ENCODE results near the gene KLF16. TPM values are rescaled to one million over a fixed set of nuclear protein-coding genes. Genes with fewer than 3 reads are reported as not detected.

Gene KLF16
- total RNA-seq, 1 donor from 2014 or later, result 13.2 TPM

DNA sequence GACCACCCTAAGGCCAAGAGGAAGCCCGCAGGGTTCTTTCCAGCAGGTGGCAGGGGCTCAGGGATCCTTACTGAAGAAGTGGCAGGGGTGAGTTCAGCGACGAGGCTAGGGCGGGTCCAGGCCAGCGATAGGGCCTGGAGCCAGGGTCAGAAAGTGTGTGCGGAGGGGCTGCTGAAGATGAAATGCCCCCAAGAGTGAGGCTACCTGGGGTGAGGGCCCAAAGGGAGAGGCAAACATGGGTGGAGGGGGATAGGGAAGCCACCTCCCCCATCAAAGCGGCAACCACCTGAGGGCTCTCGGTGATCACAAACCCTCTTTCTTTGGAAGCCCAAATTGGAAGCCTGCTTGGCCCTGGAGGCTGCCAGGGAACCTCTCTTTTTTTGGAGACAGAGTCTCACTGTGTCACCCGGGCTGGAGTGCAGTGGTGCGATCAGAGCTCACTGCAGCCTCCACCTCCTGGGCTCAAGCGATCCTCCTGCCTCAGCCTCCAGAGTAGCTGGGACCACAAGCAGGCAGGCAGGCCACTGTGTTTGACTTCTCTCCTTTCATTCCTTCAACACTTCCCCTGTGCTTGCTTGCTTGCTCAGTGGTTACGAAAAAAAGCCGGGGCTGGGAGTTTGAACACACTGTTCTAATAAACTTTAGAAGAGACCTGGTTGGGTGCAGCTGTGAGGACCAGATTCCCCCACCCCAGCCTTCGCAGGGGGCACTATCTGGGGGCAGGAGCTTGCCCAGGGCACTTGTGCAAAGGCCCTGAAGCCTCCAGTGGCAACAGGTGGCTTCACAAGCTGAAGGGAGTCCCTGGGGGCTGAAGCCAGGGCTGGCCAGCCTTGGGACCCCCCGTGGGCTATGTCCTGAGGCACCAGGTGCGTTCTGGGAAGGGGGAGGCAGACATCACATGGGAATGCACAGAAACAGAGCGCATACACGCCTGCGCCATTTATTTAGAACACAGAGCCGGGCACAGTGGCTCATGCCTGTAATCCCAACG is 49.9 kb downstream of the KLF16 start:
- H3K36me3 Mint-ChIP-seq (ENCODE audit: insufficient read depth), result peaks cover 3% of the 10 kb centered on the region
- TF ChIP-seq, protein P1, sequence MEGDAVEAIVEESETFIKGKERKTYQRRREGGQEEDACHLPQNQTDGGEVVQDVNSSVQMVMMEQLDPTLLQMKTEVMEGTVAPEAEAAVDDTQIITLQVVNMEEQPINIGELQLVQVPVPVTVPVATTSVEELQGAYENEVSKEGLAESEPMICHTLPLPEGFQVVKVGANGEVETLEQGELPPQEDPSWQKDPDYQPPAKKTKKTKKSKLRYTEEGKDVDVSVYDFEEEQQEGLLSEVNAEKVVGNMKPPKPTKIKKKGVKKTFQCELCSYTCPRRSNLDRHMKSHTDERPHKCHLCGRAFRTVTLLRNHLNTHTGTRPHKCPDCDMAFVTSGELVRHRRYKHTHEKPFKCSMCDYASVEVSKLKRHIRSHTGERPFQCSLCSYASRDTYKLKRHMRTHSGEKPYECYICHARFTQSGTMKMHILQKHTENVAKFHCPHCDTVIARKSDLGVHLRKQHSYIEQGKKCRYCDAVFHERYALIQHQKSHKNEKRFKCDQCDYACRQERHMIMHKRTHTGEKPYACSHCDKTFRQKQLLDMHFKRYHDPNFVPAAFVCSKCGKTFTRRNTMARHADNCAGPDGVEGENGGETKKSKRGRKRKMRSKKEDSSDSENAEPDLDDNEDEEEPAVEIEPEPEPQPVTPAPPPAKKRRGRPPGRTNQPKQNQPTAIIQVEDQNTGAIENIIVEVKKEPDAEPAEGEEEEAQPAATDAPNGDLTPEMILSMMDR (IDR thresholded peaks at IDR 0.05; ENCODE audit: unreplicated experiment), result peak; percentile 3
- H3K27me3 Mint-ChIP-seq, result peaks cover 11% of the 10 kb centered on the region
- peak overlapping the region; percentile 77 for H3K4me3 Mint-ChIP-seq (ENCODE audit: low read depth)
- H3K27ac Mint-ChIP-seq, result peak overlapping the region; percentile 95
- H3K9me3 Mint-ChIP-seq (ENCODE audit: low read depth), result no peaks in the 10 kb centered on the region
- H3K4me1 Mint-ChIP-seq (ENCODE audit: low read depth), result peaks cover 8% of the 10 kb centered on the region
- DNase-seq (ENCODE audit: low spot score, unreplicated experiment), result no peak

DNA sequence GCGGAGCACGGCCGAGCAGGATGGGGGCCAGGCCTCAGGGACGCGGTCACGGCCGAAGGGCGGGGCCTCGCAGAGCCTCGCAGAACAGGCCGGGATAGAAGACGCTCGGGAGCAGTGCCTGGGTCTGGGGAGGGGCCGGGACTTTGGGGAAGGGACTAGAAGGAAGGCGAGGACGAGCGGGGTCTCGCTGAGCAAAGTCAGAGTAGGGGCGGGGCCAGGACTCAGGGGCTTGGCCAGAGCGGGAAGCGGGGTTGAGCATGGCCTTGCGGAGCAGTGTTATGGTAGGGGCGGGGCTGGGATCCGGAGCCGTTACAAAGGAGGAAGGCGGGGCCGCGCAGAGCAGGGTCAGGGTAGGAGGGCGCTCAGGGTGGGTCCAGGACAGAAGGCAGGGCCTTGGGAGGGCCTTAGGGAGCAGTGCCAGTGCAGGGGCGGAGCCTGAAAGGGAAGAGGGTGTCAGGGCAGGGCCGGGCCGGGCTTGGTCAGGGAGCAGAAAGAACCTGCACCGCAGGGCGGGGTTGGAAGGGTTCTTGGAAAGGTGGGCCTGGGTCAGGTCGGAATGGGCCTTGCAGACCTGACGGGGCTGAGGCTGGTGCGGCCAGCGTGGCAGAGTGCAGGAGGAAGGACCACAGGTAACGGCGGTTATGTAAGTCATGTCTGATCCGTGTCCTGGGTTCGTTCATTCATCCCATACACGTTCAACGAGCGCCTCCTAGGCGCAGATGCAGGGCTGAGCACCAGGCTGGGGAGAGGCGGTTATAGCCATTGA is 50.8 kb downstream of the KLF16 start:
- Mint-ChIP-seq H3K36me3 (ENCODE audit: insufficient read depth) (peaks cover 3% of the 10 kb centered on the region), H3K27me3 (peaks cover 11% of the 10 kb centered on the region), H3K9me3 (ENCODE audit: low read depth) (no peaks in the 10 kb centered on the region), H3K27ac (peak overlapping the region; percentile 95), H3K4me3 (ENCODE audit: low read depth) (peak overlapping the region; percentile 77), H3K4me1 (ENCODE audit: low read depth) (peaks cover 8% of the 10 kb centered on the region)
- peak; percentile 77 for DNase-seq (ENCODE audit: low spot score, unreplicated experiment)
- TF ChIP-seq, protein P1 (IDR thresholded peaks at IDR 0.05; ENCODE audit: unreplicated experiment), result peak; percentile 71

DNA sequence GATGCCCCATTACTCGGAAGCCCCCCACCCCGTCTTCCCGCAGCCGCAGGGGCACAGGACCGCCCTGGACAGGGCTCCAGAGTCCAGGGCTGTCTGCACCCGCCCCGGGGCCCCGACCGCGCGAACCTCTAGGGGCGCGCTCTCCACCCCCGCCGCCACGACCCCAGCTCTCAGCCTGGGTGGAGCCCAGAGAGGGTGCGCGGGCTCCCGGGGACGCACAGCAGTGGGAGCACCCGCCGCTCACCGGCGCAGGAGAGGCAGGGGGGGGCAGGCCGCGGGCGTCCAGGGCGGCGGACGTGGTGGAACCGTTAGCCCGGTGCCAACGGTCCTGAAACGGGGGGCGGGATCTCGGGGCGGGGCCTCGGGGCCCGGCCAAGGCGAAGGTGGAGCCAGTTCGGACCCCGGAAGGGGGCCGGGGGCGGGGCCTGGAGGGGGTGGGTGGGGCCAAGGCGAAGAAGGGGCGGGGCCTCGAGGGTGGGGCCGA is 51.4 kb downstream of the KLF16 start, which contains the start of gene ATP8B3:
TSS of gene ATP8B3 (minus strand) at position 335 of the 484 bp plus-strand sequence. CDS start 540 bp downstream, outside the sequence.
- no peak for DNase-seq (ENCODE audit: low spot score, unreplicated experiment)
- H3K4me3 Mint-ChIP-seq (ENCODE audit: low read depth), result peak within 1 kb of the TSS; percentile 77
- no peaks in the 10 kb centered on the region for H3K9me3 Mint-ChIP-seq (ENCODE audit: low read depth)
- peak within 1 kb of the TSS; percentile 95 for H3K27ac Mint-ChIP-seq
- TF ChIP-seq, protein P1 (IDR thresholded peaks at IDR 0.05; ENCODE audit: unreplicated experiment), result peak; percentile 31
- peaks cover 8% of the 10 kb centered on the region for H3K4me1 Mint-ChIP-seq (ENCODE audit: low read depth)
- peaks cover 3% of the 10 kb centered on the region for H3K36me3 Mint-ChIP-seq (ENCODE audit: insufficient read depth)
- H3K27me3 Mint-ChIP-seq, result peaks cover 11% of the 10 kb centered on the region

DNA sequence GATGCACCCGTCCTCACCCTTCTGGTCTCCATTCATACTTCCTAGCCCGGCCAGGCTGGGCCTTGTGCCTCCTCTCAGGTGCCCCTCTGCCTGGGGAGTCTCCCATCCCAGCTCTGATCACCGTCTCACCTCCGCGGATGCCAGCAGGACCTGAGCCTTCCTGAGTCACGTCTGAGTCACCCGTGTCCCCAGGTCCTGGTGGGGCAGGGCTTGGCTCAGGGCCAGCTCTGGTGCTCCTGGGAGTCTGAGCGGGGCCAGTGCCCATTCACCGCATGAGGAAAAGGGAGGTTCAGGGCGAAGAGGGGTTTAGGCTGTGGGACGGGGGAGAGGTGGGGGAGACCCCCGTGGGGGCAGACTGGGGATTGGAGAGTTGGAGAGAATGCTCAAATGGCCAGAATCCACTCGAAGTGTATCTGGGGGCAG is 51.9 kb downstream of the KLF16 start:
- peaks cover 3% of the 10 kb centered on the region for H3K36me3 Mint-ChIP-seq (ENCODE audit: insufficient read depth)

More for the DNA sequence above, 51.9 kb downstream of the KLF16 start:
- no peak overlapping the region for H3K4me3 Mint-ChIP-seq (ENCODE audit: low read depth)
- DNase-seq (ENCODE audit: low spot score, unreplicated experiment), result no peak
- H3K4me1 Mint-ChIP-seq (ENCODE audit: low read depth), result peaks cover 8% of the 10 kb centered on the region
- peaks cover 11% of the 10 kb centered on the region for H3K27me3 Mint-ChIP-seq
- H3K9me3 Mint-ChIP-seq (ENCODE audit: low read depth), result no peaks in the 10 kb centered on the region
- TF ChIP-seq, protein P1 (IDR thresholded peaks at IDR 0.05; ENCODE audit: unreplicated experiment), result no peak
- H3K27ac Mint-ChIP-seq, result no peak overlapping the region

Data from progenitor cell of endocrine pancreas (in vitro differentiated cells).